ENCODE results near the gene SYCP2.

The SYCP2 gene

DNA sequence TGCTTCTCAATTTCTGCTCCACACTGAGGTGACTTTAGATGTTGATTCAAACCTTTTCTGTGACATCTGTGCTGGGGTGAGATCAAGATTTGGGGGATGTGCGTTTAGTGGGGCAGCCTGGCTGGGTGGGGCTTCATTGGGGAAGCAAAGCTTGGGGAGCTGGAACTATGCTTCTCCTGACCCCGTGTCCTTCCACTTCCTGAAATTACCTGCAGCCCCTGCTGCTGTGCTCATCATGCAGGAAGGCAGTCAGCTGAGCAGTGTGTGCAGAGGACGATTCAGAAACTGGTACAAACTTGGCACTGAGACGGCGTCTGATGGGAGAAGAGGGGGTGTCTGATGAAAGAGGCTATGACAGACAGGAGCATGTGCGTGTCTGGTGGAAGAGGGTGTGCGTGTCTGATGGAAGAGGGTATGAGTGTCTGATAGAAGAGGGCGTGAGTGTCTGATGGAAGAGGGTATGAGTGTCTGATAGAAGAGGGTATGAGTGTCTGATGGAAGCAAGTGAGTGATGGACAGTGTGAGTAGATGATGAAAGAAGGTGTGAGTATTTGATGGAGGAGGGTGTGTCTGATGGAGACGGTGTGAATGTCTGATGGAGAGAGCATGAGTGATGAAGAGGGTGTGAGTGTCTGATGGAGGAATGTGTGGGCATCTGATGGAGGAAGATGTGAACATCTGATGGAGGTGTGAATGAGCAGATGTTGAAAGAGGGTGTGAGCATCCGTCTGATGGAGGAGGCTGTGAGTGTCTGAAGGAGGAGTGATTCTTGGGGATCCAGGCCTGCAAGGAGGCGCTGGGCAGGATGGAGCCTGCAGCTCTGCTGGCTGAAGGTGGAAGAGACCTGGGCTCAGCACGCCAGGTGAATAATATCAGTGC lies 103.4 kb downstream of the SYCP2 start:
- peak in 6 of 42 donors; percentile 15 to 38 (median 32) for DNase-seq
- intact Hi-C loops (cut with DNase I), result no loop called here

DNA sequence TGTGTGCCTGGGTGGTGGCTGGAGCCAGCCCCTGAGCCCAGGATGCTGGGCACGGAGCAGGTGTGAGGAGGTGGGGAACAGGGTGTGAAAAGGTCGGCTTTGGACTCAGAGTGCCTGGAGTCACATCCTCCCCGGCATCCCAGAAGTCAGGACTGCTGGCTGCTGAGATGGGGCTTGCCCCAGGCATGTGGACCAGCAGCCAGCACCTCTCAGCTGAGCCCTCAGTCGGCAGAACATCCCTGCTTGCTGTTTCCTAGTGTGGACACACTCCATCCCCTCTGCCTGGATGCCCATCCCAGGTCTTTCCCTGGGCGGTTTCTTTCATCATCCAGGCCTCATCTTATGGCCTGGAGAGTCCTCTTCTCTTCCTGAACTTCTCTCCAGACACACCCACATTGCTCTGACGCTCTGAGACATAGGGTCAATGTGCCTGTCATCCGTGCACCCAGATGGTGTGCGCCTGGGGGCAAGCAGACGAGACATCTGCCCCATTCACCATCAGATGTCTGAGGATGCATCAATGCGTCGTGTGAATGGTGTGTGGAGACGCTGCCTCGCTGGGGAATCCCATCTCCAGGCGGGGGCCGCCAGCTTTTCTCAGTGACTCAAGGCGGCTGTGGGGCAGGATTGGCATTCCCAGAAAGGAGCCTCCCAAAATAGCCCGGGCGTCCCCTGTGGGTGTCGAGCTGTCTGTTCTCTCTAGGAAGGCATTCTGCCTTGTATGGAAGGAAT lies 104.2 kb downstream of the SYCP2 start:
- DNase-seq, result peak; percentile 58 to 94 (median 83)
- intact Hi-C loops (cut with DNase I), result no loop called here

DNA sequence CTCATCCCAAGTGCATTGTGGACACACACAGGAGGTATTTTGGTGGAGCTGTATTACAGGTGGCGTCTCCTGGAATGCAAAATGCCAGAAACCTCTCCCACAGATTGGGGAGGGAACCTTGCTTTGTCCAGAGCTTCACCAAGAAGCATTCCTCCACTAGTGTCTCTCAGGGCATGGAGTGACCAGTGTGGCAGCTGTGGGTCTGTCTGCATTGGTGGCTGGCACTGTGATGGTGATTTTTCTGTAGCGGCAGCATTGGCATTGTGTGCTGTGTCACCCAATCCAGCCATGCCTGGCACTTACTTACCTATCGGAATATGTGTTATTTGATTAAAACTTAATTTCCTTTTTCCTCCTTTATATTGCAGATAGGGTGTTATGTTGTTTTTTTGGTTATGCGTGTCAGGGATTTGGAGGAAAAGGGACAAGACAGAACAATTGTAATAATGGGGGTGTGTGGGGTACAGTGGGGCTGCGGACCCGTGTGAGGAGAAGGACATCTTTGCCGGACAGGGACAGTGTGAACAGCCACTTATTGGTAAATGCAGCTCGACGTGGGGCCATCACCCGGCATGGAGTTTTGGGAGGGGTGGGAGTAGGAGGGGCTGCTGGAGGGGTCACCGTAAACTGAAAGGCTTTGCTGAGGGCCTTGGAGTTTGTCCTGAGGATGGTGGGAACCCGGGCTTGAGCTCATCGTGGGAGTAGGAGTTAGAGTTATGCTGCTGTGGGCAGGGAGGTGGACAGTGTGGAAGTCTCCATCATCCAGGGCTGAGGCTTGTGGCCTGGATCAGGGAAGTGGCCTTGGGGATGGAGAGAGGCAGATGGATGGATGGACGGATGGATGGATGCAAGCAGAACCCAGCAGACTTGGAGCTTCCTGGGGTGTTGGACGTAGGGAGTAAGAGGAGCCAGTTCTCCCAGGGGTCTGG lies 105.0 kb downstream of the SYCP2 start:
- intact Hi-C loops (cut with DNase I), result no loop called here
- peak in 3 of 42 donors; percentile 22 to 34 (median 31) for DNase-seq

DNA sequence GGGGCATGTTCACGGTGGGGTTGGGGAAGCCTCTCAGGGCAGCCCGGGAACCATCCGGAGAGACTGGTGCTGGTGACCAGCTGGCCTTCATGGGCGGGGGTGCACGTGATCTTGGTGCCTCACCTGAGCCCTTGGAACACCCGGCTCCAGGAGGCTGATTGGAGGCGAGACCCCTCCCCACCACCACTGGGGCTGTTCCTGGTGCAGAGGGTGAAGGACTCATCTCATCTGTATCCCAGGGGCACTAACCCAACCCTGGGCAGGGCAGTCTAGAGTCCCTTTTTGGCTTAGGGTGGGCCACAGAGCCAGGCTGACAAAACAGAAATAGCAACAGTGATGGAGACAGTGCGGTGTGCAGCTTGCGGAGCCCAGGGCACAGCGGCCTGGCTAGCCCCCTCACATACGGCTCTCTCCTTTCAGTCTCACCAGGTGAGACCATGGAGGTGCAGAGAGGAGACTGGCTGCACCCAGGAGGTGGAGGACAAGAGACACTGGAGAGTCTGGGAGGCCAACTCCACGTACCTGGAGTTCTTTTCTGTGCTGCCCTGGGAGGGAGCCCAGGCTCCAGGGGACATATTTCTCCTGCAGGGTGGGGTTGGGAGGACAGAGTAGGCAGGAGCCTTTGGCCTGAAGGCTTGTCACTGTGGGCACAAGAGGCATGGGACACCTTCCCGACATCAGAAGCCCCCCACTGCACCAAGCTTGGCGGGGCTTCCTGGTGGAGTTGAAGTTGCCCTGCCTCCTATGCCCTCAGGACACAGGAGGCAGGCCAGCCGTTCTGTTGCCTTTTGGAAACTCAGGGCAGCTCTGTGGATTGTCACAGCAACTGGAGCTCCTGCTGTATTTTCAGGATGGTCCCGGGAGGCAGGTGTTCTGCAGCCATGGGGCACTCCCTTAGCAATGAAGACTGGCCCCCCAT lies 106.0 kb downstream of the SYCP2 start:
- intact Hi-C loops (cut with DNase I), result no loop called here
- peak in 4 of 42 donors; percentile 4 to 34 (median 22) for DNase-seq

DNA sequence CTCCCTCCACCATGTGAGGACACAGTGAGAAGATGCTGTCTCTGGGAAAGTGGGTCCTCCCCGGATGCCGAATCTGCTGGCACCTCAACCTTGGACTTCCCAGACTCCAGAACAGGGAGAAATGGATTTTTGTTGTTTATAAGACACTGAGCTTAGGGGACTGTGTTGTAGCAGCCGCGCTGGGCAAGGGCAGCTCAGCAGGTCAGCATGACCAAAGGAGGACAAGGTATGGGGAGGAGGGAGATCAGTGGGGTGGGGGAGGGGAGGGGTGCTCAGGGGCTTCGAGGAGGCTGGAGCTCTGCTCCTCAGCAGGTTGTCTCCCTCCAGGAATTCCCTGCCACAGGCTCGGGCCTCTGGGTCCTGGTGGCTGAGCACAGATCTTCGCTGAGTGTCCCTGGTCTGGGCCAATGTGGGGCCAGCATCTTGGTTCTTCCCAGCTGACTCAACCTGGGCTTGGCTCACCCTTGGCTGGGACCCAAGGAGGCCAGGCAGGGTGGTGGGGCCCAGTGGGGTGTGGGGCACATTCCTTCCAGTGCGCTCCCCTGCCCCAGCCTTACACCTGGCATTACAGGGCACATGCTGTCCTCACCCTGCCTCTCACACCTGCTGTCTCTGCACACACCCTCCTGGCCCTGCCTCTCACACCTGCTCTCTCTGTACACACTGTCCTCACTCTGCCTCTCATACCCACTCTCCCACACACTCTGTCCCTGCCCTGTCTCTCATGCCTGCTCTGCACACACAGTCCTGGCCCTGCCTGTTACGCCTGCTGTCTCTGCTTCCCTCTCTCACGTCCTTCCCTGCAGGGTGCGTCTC lies 107.3 kb downstream of the SYCP2 start:
- DNase-seq, result peak in 7 of 42 donors; percentile 3 to 38 (median 23)

DNA sequence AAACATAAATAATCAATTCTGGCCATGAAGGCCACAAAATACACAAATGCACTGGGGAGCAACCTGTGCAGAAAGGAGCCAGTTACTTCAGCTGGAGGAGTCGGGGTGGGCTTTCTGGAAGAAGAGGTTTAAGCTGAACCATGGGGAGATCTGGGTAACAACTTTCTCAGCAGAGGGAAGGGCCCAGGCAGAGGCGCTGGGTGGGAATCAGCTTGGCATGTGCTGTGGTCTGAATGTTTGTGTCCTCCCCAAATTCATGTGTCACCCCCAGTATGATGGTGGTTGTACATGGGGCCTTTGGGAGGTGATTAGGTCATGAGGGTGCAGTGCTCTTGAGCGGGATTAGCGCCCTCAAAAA lies 107.9 kb downstream of the SYCP2 start:
- intact Hi-C loops (cut with DNase I), result no loop called here
- peak in 1 of 42 donors; percentile 3 for DNase-seq

More for the DNA sequence above, 107.3 kb downstream of the SYCP2 start:
- intact Hi-C loops (cut with DNase I), result no loop called here

DNA sequence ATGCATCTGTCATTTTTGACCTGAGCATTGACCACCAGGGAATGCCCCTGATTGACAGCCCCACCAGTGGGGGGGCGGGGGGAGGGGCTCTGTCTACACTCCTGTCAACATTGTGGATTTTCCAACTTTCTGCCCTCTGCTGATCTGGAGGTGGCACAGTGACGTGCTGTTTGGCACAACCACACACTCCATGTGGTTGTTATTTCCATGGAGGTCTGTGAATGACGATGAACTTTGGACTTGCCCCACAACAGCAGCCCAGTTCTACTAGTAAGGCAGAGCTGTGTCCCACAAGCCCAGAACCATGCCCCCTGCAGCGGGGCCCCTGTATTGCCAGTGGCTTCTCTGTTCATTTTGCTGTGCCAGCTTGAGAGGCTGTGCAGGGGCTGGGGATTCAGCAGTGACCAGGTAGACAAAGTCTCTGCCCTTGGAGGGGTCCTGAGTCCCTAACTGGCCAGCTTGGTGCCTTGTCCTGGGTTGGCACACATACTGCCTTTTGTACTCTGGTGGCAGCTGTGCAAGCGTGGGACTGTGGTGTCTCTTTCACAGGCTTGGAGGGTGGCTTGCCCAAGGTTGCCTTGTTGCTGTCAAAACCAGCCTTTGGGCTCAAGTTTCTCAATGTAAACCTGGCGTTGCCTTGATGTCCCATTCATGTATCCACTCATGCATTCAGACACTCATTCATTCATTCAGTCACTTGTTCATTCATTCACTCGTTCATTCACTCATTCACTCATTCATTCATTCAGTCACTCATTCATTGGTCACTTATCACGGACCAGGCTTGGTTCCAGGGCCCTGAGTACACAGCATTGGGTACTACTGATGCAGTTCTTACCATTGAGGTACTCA lies 108.5 kb downstream of the SYCP2 start:
- peak in 4 of 42 donors; percentile 12 to 40 (median 32) for DNase-seq
- intact Hi-C loops (cut with DNase I), result no loop called here

DNA sequence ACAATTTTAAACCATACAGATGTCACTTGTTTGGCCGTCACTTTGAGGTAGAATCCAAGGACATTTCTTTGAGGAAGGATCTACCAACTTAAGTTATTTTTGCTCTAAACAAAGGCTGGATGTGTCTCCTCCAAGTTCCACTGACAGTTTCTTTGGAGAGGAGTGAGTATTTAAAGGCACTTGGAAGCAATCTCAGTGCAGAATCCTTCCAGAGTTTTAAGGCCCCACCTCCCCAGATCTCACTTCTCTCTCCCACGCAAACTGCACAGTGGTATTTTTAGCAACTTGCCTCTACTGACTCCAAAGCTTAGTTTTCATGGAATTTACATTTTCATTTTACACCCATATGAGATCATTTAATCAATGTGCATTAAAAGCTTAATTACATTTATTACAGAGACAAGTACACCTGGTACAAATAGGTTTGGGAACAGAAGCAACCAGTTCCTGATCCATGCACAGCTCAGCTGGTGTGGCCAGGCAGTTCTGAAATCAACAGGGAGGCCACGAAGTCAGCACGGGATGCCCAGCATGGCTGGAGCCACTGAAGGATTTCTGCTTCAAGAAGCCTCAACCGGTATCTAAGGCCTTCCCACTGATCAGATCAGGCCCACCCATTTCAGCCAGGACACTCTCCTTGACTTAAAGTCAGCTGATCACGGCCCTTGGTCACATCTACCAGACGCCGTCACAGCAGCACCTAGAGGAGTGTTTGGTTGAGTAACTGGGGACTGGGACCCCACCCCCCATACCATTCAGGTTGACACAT lies 109.8 kb downstream of the SYCP2 start:
- intact Hi-C loops (cut with DNase I), result no loop called here
- DNase-seq, result peak in 5 of 42 donors; percentile 16 to 42 (median 34)

DNA sequence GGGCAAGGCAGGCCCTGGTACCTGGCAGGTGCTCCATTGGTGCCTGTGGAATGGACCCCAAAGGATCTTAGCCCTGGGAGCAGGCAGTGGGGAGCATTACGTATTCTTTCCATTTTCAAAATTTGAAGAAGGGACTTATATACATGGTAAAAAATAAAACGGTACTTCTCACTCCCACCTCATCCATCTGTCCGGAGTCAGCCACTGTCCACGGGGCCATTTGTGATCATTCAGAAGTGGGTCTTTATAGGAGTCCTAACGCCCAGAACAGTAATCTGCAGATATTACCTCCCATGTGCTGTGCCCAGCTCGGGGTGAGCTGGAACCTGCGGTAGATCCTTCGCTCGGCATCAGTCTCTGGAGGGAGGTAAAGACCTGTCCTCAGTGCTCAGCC lies 110.4 kb downstream of the SYCP2 start:
- intact Hi-C loops (cut with DNase I), result no loop called here
- peak in 2 of 42 donors; percentile 10 to 39 for DNase-seq

DNA sequence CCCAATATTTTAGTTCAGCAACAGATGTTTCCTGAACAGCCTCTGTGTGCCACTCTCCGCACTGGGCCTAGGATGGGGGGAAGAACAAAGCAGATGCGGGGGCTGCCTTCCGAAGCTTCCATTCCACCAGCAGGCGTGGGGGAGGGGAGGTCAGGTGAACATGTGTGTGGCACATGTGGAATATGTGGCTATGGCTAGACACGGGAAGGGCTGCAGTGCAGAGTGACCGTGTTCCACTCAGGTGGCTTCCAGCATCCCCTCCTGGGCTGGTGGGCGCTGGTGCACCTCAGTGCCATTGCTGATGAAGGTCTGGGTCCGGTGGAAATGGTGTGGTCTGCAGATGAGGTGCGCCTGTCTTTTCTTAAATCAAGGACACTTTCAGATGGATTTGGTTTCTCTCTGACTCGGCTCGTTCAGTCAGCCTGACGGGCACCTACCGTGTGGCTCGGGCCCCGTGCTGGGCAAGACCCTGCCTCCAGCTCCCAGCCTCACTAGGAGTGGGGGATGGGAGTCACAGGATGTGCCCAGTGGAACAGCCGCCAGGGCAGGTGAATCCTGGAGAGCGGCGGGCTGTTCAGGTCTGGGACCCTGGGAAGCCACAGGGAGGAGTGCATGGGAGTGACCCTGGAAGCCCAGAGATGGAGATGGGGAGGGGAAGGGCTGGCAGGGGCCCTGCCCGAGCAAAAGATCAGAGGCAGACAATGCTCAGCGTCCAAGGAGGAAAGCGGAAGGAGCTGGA lies 111.0 kb downstream of the SYCP2 start:
- DNase-seq, result peak in 4 of 42 donors; percentile 14 to 32 (median 24)
- intact Hi-C loops (cut with DNase I), result no loop called here

DNA sequence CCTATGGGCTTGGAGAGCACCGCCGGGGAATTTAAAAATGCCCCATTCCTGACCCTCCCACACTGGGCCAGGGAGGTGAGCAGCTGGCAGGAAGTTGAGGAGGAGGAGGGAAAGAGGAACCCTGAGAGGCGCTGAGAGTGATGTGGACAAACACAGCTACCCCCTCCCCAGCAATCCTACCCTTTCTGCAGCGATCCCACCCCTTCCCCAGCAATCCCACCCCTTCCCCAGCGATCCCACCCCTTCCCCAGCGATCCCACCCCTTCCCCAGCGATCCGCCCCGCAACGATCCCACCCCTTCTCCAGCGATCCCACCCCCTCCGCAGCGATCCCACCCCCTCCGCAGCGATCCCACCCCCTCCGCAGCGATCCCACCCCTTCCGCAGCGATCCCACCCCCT lies 111.6 kb downstream of the SYCP2 start:
- DNase-seq, result peak in 1 of 42 donors; percentile 3
- intact Hi-C loops (cut with DNase I), result no loop called here

DNA sequence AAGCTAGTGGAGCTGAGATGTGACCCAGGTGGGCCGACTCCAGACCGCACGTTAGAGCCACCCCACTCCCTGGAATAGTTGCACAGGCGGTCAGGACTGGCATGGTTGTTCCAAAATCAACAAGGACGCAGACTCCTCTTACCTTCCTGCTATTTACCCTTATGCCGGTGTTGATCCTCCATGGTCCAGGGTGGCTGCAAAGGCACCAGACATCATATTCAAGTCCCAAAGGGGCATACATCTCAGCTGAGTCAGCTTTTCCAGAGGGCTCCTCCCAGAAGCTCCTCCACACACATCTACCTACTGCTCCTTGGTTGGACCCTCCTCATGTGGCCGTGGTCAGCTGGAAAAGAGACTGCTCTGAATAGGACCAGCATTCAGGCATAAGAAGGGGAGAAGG lies 112.2 kb downstream of the SYCP2 start:
- peak in 2 of 42 donors; percentile 6 to 30 for DNase-seq
- intact Hi-C loops (cut with DNase I), result no loop called here

DNA sequence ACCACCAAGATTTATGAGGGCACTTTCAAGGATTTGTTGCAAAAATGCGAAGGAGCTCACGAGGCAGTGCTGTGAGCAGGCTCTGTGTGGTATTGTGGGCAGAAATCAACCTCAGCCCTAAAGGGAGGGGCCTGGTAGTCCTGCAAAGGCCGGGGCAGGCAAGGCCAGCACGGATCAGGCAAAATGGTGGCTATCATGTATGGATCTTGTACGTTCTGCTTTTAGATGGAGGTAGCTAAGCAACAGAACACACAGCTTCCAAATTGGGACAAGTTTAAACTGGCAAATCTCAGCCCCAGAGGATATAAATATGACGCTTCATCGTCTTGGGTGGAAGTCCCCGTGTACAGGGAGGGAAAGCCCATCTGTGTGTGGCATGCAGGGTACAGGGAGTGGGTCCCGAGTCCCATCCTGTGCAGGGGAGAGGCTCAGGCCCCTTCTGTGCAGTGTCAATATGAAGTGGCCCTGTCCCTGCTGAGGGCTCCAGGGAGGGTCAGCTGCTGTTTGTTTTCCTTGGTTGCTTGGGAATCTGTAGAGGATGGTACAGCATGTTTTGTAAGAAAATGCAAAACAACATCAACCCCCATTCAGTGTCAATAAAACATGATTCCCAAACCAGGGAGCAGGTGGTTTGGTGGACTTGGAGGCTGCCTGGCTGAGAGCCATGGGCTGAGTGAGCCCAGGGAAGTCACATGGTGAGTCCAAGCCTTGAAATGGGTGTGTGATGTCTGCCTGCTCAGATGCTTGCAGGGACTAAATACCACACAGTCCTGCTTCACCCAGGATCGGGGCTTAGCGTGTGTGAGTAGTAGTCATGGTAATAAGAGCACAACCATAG lies 113.0 kb downstream of the SYCP2 start:
- DNase-seq, result peak in 37 of 42 donors; percentile 31 to 80 (median 63)
- intact Hi-C loops (cut with DNase I), result no loop called here
